Fibroblast of skin of left quadriceps (primary cell): ENCODE measurements around the gene C1orf105.

Source experiments
- DNase-seq, 2 experiments: peaks; one replicate each; pipeline ENCODE4 v3.0.0-alpha.2; 2013; ENCODE audit warnings: low read depth in 2 of 2

C1orf105 gene

GRCh38 chr1:172397221-172397620 is 23.3 kb upstream of the C1orf105 start:
- no peak for DNase-seq

DNA sequence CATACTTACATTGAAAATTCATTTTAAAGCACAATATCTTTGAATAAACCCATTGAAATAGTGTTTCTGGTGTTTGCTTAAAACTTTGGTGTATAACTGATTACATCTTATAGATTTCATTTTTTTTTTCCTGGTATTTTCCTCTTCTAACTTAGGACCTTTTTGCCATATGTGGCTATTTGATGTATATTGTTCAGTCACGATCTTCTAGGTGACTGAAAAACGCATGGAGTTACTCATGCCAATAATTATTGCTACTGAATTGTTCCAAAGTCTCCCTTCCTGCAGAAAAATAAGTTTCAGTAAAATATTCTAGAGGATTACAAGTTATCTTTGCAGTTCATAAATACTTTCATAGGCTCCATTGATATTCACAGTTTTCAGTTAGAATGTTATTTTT is 22.9 kb upstream of the C1orf105 start:
- DNase-seq, result no peak

- no peak for DNase-seq
Measured at GRCh38 chr1:172398193-172398592, 22.3 kb upstream of the C1orf105 start.

- peak; percentile 95 for DNase-seq
Measured at GRCh38 chr1:172398970-172399755, 21.3 kb upstream of the C1orf105 start.

GRCh38 chr1:172399756-172400721 is 20.4 kb upstream of the C1orf105 start:
- no peak for DNase-seq

GRCh38 chr1:172400722-172401105 is 19.8 kb upstream of the C1orf105 start:
- DNase-seq, result no peak

DNA sequence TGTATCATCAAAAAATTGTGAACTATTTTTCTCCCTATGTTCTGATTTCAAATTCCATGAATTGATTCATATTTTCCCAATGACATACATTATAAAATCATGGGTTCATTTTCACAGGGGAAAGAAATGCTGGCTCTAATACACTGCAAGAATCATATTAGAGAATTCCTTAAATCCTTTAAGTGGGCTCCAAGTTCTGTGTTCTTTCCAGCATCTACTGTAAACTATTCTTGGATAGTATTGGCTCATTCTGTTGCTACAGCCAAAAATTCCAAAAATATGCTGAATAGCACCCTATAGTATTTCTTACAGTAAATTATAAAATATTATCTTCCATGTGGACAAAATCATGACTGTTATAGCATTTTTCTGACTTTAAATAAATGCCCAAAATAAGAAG is 19.0 kb upstream of the C1orf105 start:
- DNase-seq, result no peak

- no peak for DNase-seq
Measured at GRCh38 chr1:172401892-172402291, 18.6 kb upstream of the C1orf105 start.

- DNase-seq, result no peak
Measured at GRCh38 chr1:172402878-172403569, 17.5 kb upstream of the C1orf105 start.

GRCh38 chr1:172404121-172404520 is 16.4 kb upstream of the C1orf105 start:
- peak; percentile 54 to 59 for DNase-seq

- no peak for DNase-seq
Measured at GRCh38 chr1:172405912-172406311, 14.6 kb upstream of the C1orf105 start.

GRCh38 chr1:172406968-172407367 is 13.5 kb upstream of the C1orf105 start:
- DNase-seq, result no peak

DNA sequence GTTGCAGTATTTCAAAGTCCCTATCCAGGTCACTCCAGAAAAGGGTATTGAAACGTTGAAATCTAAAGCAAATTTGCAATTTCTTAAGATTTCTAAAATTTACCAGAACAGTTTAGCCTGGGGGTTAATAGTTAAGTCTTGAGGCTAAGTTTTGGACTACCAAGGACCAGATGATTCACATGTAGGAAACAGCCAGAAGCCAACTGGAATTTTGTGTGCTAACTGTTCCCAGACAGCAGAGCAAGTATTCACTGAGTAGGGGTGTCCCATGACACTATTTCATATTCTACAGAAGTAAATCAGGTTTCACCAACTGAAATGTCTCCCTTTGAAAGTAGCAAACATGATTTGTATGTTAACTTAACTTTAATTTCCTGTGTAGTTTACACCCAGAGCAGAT is 11.5 kb upstream of the C1orf105 start:
- no peak for DNase-seq

GRCh38 chr1:172410027-172410426 is 10.5 kb upstream of the C1orf105 start:
- DNase-seq, result no peak

- no peak for DNase-seq
Measured at GRCh38 chr1:172411791-172412338, 8.6 kb upstream of the C1orf105 start.

GRCh38 chr1:172414331-172414730 is 6.2 kb upstream of the C1orf105 start:
- DNase-seq, result no peak

DNA sequence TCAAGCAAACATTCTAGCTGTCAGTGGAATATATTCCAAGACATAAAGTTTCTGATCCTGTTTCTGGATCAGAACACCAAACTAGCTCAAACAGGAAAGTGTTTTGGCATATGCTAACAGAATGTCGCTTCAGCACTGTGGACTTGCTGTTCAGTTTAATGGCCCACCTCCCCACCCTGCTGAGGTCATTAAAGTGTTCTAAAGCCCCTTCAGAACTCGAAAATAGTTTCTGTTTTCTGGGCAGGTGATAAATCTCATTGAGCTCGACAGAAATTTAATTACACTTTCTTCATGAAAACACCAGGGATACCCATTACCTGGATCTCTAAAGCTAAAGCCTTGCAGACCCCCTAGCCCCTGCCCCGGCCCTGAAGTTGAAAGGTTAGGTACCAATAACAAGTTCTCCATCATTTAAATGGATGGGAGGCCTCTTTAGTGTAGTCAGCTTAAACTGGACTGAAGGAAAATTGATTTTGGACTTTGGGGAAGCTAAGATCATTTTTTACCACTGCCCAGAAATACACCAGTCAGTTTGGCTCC is 3.9 kb upstream of the C1orf105 start:
- DNase-seq, result no peak

GRCh38 chr1:172417557-172417956 is 2.9 kb upstream of the C1orf105 start:
- no peak for DNase-seq

DNA sequence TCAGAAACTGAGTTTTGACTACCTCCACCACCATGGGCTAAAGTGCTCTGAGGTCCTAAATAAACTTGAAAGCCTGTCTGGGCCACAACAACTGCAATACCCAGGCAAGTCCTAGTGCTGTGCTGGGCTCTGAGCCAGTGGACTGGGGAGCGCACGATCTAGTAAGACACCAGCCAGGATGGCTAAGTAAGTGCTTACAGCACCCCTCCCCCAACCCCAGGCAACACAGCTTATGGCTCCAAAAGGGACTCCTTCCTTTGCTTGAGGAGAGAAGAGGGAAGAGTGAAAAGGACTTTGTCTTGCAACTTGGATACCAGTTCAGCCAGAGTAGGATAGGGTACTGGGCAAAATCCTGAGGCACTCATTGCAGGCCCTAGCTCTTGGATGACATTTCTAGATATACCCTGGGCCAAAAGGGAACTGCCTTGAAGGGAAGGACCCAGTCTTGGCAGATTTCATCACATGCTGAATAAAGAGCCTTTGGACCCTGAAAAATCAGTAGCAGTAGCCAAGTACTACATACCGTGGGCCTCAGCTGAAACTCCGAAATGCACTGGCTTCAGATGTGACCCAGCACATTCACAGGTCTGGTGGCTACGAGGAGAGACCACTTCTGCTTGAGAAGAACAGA is 1.6 kb downstream of the C1orf105 start:
- no peak for DNase-seq

DNA sequence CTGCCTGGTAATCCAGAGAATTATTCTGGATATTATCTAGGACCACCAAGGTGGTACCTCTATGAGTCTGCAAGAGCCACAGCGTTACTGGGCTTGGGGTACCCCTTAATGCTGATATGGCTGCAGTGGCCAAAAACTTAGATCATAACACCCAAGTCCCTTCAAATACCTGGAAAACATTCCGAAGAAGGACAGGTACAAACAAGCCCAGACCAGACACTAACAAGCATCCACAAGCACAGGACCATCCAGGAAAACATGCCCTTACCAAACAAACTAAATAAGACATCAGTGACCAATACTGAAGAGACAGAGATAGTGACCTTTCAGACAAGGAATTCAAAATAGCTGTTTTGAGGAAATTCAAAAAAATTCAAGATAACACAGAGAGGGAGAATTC is 2.9 kb downstream of the C1orf105 start:
- no peak for DNase-seq

DNA sequence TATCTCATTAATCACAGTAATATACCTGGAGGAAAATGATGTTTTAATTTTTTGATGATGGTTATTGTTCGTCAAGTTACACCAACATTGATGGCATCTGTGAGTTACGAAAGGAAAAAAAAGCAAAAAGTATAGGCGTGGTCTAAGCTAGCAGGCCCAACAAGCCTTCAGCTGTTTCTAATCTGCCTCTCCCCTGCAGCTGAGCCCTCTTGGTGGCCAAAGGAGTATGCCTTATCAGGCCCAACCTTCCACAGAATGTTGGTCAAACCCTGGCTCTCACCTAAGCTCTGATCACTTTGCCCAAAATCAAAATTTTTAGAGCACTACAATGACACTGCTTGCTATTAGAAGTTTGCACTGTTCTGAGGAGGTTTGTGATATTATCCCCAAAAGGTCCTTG is 4.9 kb downstream of the C1orf105 start:
- no peak for DNase-seq
